ENCODE data around the gene ZNF415.

GRCh38 chr19:53082929-53083328 lies 49.8 kb downstream of the ZNF415 start:
- TF ChIP-seq CTCF (conservative IDR thresholded peaks at IDR 0.05 in 1 of 2, IDR thresholded peaks at IDR 0.05 in 1 of 2; ENCODE audit: low read depth in 1 of 2, low read length in 2 of 2) (no peak), EZH2 (IDR thresholded peaks at IDR 0.05; ENCODE audit: low read length, missing control alignments) (no peak)
